GM21717 (cell line): ENCODE data around the gene SPX.

Source experiments
- ATAC-seq: cut with Tn5 transposase; IDR thresholded peaks from one replicate; pipeline ENCODE4 v1.9.1; 2021; ENCODE audit warnings: mild to moderate bottlenecking, moderate library complexity; ENCODE audit not compliant: unreplicated experiment

SPX gene, protein sequence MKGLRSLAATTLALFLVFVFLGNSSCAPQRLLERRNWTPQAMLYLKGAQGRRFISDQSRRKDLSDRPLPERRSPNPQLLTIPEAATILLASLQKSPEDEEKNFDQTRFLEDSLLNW

DNA sequence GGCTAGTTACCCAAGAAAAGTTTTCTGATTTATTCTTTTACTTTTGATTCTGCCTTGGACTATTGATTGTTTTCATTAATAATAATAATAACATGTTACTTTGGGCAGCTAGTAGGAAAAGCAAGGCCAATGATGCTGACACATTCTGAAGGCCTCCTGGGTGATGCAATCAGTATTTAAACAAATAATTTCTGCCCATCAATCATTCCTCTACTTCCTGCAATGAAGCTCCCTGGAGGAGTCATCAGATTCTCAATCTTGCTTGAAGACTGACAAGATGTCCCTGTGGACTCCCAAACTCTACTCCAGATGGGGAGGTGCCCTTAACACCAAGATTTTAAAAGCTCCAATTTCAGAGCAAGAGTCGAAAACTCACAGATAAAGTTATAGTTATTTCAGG, at the start of gene SPX:
SPX (plus strand) TSS at position 244 of the 400 bp plus-strand sequence. CDS start 177 bp downstream, outside the sequence.
- no peak for ATAC-seq

DNA sequence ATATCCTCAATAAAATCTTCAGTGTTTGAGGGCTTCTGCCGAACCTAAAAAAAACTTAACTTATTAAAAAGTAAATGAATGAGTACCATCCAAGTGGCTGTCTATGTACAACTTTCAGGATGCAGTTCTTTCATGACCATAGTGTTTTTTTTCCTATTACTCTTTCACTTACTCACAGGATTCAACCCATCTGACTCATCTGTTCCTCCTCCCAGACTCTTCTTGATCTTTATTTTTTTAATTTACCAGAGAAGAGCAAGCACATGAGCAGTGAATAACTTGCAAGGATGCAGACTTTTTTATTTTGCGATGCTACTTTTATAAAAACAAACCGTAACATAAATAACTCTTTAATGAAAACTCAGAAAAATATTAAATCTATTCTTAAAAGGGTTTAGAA, 49.1 kb upstream of the SPX start:
- ATAC-seq, result no peak

DNA sequence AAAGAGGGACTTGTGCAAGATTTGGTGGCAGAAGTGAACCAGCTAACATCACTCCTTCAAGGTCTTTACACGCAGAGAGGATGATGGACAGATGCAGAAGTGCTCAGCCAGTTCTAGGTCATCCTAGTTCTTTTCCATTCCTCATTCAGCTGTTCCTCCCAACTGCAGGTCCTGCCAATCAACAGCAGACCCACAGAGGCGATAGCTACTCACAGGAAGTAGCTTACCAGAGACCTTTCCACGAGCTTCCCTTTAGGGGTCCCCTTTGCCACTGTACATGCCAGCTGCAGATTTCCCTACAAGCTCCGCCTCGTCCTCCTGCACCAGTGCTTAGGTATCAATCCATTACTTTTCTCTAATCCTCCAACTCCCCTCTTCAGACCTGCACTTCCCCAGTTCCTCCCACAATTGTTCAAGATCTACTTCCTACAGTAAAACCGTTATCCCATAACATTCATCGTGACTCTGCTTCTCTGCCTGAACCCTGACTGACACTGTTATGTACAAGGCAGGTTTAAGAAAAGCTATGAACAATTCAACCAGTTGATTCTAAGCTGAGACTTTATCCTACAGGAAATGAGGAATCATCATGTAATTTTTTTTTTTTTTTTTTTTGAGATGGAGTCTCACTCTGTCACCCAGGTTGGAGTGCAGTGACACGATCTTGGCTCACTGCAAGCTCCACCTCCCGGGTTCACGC, 47.2 kb upstream of the SPX start:
- ATAC-seq, result no peak

DNA sequence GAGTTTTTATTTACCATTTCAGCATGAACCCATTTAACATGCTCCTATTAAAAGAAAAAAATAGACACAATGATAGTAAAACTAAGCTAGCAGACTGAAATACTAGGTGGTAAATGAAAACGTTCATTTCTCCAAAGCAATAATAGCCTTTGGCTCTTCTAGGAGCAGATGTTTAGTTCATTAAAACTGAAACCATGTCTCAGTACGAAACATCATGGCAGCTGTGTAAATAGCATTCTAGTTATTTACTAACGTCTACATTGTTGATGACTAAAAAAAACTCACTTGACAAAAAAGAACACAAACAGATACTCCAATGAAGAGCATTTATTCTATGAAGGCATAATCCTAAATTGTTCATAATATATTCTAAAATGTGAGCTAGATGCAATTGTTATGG, 42.6 kb upstream of the SPX start:
- ATAC-seq, result no peak

DNA sequence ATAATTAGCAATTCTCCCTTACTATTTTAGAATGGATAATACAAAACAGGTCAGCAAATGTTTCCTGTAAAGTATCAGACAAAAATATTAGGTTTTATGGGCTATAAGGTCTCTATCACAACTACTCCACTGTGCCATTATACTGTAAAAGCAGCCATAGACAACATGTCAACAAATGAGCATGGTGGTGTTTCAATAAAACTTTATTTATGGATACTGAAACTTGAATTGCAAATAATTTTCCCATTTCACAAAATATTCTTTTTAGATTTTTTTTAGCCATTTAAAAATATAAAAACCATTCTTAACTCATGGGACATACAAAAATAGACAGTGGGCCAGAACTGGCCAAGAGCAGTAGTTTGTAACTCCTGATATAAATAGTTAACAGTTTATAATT, 40.1 kb upstream of the SPX start:
- no peak for ATAC-seq

DNA sequence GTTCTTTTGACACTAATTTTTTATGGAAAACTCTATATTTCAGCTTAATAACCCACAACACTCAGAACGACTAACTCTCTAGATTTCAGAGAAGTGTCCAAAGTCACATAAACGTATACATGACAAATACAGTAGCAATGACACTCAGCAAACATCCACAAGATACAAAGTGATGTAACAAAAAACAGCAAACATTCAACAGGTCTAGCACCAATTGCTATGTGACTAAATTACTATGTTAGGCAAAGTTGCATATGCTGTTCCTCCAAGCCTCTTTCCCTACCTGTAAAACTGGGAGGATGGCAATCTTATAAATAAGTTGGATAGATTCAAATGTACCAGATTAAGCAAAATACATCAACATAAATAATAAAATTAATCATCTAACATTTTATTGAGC, 26.3 kb upstream of the SPX start:
- ATAC-seq, result no peak

DNA sequence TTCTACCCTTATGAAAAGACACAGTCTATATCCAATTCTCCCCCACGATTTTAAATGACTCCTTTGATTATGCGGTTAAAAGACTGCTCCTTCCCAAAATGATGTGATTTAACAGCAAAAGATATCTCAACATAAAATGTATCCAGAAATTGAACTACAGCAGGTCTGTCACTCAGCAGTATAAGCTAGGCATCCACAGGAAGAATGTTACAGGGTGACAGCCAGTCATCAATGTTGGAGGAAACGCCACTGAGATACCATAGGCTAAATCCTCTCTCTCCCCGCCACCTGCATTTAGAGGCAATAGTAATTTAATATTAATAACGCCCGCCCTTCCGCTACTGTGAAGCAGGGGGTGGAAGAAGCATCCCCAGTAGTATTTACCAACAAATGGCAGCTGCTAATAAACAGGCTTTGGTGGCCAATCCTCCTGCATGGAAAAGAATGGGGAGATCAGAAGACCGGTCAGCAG, 25.3 kb upstream of the SPX start:
- no peak for ATAC-seq

DNA sequence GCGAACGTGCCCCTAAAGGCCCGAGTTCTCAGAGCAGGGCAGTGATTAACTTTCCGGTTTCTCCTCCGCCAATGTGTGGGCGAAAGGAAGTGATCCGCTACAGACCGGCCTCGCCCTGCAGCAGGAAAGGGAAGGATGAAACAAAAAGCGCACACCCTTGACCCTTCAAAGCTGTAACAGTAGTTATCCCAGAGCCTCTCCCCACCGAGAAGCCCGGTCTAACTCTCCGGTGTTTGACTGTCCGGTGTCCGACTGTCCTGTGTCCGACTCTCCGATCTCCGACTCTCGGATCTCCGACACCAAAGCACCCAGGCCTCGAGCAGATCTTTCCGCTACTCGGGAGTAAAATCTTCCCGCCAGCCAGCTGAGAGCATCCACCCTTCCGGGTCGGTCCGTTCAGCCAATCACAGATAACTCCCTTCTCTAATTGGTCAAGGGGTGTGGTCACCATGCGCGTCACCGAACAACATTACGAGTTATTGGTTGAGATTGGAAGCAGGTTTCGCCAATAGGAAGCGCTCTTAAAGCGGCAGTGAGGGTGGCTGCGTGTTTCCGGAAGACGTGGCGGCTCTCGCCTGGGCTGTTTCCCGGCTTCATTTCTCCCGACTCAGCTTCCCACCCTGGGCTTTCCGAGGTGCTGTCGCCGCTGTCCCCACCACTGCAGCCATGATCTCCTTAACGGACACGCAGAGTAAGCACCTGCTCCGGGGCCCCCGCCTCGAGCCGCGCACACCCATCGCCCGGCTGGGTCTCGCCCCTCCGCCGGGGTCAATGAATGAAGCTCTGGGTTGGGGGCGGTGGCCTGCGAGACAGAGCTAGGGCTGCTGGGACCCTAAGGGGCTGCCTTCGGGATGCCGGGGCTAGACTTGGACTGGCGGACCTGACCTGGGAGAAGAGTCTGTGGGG, 24.6 kb upstream of the SPX start, which contains the start of the genes GOLT1B and RECQL:
GOLT1B (plus strand) TSS at position 532 of the 906 bp plus-strand sequence; CDS start at position 667, 135 bp downstream.
RECQL (minus strand) TSS at position 378 of the 906 bp plus-strand sequence. CDS start 2,065 bp downstream, outside the sequence.
- ATAC-seq, result peak; percentile 99

DNA sequence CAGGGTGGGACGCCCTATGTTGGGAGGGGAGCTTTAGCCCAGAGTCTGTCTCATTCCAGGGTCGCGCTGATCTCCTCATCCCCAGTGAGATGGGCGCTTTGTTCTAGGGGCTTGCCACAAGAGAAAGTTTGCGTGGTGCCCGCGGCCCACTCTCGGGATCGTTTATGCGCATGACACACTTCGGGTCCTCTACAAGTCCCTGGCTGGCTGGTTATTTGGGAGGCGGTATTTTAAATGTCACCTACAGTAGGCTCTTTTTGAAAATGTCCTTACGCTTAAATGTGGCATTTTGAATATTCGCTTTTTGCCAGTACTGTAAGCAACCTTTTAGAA, 24.0 kb upstream of the SPX start:
- ATAC-seq, result no peak

DNA sequence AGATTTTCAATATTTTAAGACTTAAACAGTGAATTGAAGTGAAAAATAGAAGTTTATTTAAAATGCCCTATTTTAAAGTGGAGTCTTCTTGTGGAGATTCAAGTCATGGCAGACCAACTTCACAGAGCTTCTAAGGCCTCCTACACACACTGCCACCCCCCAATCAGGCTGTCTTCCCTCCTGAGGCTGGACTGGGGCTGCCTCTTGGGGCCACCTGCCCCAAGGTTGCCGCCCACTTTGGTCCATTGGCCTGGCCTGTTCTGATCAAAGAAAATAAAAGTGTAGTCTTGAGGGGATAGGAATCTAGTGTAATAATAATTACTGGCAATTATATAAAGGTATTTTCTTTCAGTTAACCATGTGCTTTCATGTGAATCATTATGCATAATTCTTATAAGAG, 23.2 kb upstream of the SPX start:
- no peak for ATAC-seq

DNA sequence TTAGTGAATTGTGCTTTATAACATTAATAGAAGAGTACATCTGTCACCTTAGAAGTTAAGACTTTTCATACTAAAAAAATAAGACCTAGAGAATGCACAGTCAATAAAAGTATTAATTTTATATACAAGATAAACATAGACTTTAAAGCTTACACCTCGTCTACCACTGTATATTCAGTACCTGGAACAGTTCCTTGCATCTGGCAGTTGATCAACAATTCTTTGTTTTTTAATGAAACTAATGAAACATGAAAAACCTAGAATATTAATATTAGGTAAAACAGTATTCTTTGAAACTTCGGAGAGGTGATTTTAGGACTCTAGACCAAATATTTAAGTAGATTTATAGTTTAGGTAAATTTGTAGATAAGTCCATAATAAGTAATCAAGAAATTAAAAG, 20.2 kb upstream of the SPX start:
- no peak for ATAC-seq

DNA sequence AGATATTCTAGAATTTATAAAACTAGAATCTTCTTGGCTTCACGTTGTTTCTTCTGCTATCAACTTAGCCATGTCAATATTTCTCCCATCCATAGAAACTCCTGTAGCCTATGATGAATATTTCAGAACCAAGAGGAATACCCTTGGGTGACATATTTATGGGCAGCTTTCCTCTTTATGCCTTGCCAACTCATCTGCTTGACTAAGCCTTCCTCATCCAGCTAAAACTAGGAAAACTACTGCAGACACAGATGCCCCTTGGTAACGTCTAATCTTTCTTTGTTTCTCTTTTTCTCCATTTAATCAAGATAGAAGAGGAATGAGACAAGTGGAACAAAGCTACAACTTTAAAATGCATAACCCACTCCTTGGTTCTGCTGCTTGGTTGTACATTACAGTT, 18.2 kb upstream of the SPX start:
- ATAC-seq, result no peak

DNA sequence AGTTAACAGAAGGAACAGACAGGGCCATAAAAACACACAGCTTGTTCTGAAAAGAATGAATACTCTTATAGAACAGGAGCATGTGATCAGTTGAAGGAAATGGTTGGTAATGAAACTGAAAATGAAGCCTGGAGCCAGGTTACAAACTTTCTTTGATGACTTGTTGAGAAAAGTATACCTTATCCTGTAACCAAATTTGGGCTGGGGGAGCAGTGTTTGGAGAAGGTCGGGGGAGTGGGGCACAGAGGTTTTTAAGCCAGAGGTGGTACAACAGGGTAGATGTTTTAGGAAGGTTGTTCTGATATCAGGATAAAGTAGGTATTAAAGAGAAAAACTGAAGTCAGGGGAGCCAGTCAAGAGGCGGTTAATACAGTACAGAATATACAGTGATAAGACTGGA, 16.3 kb upstream of the SPX start:
- peak; percentile 89 for ATAC-seq

DNA sequence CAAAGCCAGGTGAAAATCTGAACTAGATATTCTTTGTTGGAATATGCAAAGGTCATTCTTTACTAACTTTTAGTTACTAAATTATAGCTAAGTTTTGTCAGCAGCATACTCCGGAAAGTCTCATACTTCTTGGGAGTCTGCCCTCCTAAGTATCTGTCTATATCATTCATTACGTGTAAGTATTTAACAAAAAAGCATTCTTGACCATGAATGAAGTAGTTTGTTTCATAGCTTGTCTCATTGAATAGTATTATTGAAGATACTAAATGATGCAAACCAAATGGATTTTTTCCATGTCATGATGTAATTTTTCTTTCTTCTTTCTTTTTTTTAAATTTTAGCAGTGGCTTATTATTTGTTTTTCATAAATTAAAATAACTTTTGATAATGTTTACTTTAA, 9.8 kb upstream of the SPX start:
- ATAC-seq, result no peak

DNA sequence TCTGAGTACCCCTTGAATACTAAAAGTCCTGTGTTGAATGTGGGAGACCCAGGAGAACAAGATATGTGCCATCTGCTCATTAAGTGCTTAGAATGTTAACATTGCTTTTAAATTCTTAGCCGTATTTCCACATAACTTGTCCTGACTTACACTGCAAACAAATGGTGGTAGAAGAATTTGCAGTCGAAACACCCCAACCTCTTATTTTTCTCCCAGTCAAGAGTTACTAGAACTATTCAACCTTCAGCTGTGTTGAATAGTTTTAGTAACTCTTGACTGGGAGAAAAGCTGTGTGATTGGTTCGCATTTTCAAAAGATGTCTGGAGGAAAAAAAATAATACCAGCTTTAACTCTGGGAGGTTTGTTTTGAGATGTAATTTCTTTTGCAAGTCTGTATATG, 7.6 kb upstream of the SPX start:
- ATAC-seq, result no peak

DNA sequence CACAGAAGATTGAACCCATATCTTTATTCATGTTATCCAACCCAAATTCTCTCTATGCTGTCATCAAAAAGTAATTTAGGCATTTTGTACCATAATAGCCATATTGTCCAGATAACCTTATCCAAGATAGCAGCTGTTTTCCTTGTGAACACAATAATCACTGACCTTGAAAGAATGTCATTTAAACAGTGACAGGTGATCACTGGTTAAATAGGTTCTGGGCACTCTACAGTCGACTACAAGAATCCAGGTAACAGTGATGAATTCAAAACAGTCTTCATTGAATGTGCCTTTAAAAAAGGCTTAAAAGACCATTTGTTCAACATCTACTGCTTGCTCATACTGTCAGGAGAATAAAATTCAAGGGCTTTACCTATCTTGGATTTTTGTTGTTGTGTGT, 4.6 kb upstream of the SPX start:
- ATAC-seq, result no peak

DNA sequence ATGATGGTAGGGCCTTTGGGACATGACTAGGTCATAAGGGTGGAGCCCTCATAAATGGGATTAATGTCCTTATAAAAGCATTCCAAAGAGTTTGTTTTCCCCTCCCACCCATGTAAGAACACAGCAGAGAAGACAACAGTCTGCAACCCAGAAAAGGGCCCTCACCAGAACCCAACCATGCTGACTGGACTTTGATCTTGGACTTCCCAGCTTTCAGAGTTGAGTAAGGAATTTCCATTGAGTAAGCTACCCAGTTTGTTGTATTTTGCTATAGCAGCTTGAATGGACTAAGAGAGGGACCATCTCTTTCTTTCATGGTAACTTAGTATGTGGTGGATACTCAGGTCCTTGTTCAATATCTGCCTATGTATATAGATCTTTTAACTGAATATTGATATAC, 2.9 kb upstream of the SPX start:
- no peak for ATAC-seq

DNA sequence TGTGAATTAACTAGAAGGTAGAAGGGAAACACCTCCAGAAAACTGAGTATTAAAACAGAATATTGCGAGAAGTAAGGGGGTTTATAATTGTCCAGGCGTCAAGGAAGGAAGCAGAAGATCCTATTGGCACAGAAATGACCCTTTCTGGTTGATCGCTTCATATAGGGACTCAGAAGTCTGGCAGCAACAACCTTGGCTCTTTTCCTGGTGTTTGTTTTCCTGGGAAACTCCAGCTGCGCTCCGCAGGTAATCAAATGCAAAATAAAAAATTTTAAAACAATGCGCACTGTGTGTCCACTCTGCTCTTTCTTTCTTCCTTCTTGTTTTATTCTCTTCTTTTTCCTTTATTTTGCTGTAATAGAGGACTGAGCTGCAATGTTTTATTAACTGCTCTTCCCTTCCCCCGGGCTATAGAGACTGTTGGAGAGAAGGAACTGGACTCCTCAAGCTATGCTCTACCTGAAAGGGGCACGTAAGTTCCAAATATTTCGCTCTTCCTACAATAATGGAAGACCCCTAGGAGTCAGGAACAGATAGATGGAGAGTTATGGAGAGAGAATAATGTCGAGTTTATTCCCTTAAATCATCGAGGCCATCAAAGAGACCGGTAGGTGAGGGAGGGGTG, 737 bp downstream of the SPX start:
- no peak for ATAC-seq

DNA sequence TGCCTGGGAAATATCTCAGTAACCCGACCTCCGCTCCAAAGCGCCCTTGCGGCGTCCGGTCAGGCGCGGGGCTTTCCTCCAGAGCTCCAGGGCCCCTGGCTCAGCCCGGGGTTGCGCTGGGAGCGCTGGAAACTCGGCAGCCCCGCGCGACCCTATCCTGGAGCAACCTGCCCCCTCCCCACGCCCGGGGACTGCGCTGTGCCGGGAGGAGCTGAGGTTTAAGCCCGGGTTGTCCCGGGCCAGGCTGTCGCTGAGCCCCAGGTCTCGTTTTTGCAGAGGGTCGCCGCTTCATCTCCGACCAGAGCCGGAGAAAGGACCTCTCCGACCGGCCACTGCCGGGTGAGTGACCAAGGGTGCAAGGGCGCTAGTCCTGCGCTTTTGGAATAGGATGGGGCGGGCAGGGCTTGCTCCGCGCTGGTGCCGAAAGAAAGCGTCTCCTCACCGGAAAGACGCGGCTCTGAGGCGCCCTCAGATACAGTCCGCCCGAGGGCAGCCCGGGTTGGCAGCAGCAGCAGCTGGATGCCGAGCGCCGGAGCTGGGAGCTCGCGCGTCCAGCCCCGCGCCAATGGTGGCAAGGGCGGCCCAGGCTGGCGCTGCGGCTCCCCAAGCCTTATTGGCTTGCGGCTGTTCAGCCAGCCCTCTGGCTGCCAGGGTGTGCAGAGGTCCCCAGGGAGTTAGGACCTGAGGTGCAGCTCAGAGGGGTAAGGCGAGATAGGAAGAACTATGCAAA, 1.5 kb downstream of the SPX start:
- ATAC-seq, result peak; percentile 97

DNA sequence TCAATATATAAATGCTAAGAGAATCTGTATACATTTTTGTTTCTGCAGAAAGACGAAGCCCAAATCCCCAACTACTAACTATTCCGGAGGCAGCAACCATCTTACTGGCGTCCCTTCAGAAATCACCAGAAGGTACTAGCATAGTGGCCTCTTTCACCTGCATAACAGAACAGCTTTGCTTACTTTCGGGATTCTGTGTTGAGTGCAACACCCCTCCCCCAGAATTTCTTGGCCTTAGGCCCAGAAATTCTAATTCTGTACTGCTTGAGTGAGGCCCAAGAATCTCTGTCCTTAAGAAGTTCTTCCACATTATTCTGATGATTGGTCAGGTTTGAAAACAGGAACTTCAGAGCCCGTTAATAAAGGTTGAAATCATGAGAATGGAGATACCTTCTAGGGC, 2.9 kb downstream of the SPX start:
- no peak for ATAC-seq

DNA sequence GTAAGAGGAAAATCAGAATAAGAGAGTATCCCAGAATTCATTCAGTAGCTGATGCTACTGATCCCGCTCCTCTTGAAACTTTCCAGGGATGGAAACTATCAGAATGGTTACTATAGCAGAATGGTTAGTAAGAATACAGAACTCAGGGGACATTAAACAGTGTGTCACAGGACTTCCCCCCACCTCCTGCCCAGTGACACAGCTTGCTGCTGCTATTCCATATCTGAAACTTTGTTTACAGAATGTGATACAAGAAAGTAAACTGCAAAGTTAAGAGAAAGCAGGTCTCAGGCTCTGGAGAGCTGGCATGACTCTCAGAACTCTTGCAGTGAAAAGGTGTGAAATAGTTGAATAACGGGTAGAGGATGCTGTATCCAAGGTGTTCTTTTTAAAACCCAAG, 3.4 kb downstream of the SPX start:
- ATAC-seq, result no peak
